CD8-positive, alpha-beta memory T cell (primary cell): ENCODE data around the gene FAM221B. TPM values are rescaled to one million over a fixed set of nuclear protein-coding genes. Genes with fewer than 3 reads are reported as not detected.
A peak's percentile ranks its signal among the peaks of the same experiment; 100 is the strongest.

Experiments used
- CTCF ChIA-PET: fragments of 350-600 bp; sonication (Branson Sonifier 250); formaldehyde crosslinking; loops from one replicate; lab custom pipeline; 2021; ENCODE audit warnings: antibody characterized with exemption; lab: Charles Lee
- POLR2A ChIA-PET: fragments of 350-600 bp; sonication (Branson Sonifier 250); formaldehyde crosslinking; loops from one replicate; lab custom pipeline; 2021; ENCODE audit warnings: antibody characterized with exemption; lab: Charles Lee
- DNase-seq, 5 donors: peaks; one replicate each; pipeline versions ENCODE4 v3.0.0 to v3.0.0-alpha.2; 2020 to 2022; ENCODE audit warnings: mixed read lengths in 1 of 5
- H3K27ac ChIP-seq: one replicate; pipeline ENCODE4 v1.7.0; 2013; ENCODE audit warnings: low read depth, mild to moderate bottlenecking, low read length, moderate library complexity
- H3K27me3 ChIP-seq: 2 replicates; pipeline ENCODE4 v1.7.0; 2013; ENCODE audit warnings: low read length, mild to moderate bottlenecking; ENCODE audit not compliant: insufficient read depth, poor library complexity, severe bottlenecking
- H3K36me3 ChIP-seq: 2 replicates; pipeline ENCODE4 v1.7.0; 2013; ENCODE audit warnings: mild to moderate bottlenecking, low read length, moderate library complexity; ENCODE audit not compliant: insufficient read depth
- H3K4me1 ChIP-seq: 2 replicates; pipeline ENCODE4 v1.7.0; 2013; ENCODE audit warnings: mild to moderate bottlenecking, low read length, moderate library complexity; ENCODE audit not compliant: insufficient read depth
- H3K4me3 ChIP-seq: 2 replicates; pipeline ENCODE4 v1.7.0; 2013; ENCODE audit warnings: mild to moderate bottlenecking, low read length
- H3K9me3 ChIP-seq: 2 replicates; pipeline ENCODE4 v1.7.0; 2013; ENCODE audit warnings: mild to moderate bottlenecking, low read length
- H3K27ac Mint-ChIP-seq, 8 donors: one replicate each; pipeline ENCODE4 v1.8.0; 2020 to 2021; ENCODE audit warnings: mixed read lengths in 8 of 8, mild to moderate bottlenecking in 6 of 8, inconsistent platforms in 3 of 8, moderate library complexity in 3 of 8
- H3K27me3 Mint-ChIP-seq, 2 donors: one replicate each; pipeline ENCODE4 v1.8.0; 2020 to 2021; ENCODE audit warnings: mixed read lengths in 2 of 2, mild to moderate bottlenecking in 1 of 2, moderate library complexity in 1 of 2
- H3K36me3 Mint-ChIP-seq, 3 donors: one replicate each; pipeline ENCODE4 v1.8.0; 2020 to 2021; ENCODE audit warnings: mixed read lengths in 3 of 3, inconsistent platforms in 1 of 3, mild to moderate bottlenecking in 1 of 3
- H3K4me1 Mint-ChIP-seq, 3 donors: one replicate each; pipeline ENCODE4 v1.8.0; 2020 to 2021; ENCODE audit warnings: mixed read lengths in 3 of 3, inconsistent platforms in 1 of 3, mild to moderate bottlenecking in 1 of 3
- H3K4me3 Mint-ChIP-seq, 7 donors: one replicate each; pipeline ENCODE4 v1.8.0; 2020 to 2021; ENCODE audit warnings: mixed read lengths in 7 of 7, mild to moderate bottlenecking in 6 of 7, moderate library complexity in 4 of 7, inconsistent platforms in 2 of 7
- H3K9me3 Mint-ChIP-seq, 5 donors: one replicate each; pipeline ENCODE4 v1.8.0; 2020 to 2022; ENCODE audit warnings: mixed read lengths in 5 of 5, mild to moderate bottlenecking in 3 of 5, moderate library complexity in 2 of 5, inconsistent platforms in 1 of 5
- polyA plus RNA-seq: library from polyadenylated mRNA; unstranded; fragments of 300-500 nt; fragmentation: Illumina TruSeq; gene quantifications from one replicate; pipeline ENCODE4 v1.2.3, GENCODE V29; 2021
- total RNA-seq, 2 experiments: library from RNA; stranded (reverse); gene quantifications; one replicate each; pipeline ENCODE4 v1.2.3, GENCODE V29; 2021

FAM221B gene
- total and polyA plus RNA-seq, 3 experiments from 2014 or later: not detected

DNA sequence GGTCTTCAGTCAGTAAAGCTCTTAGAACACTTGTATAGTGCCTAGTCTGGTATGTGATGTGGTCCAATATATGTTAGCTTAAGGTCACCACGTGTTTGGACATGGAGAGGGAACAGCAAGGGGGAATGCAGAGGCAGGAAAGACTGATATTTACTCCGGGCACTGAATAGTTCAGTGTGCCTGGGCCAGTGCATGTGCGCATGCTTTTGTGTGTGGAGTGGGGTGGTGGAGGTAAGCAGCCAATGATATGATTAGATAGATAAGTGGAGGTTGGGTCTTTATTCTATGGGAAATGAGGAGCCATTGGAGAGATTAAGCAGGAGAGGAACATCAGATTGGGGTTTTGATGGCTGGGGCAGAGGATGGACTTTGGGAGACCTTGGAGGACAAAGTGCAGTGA lies 27.7 kb upstream of the FAM221B start:
- H3K4me1 Mint-ChIP-seq: peaks cover 0 to 6% (median 5%) of the 10 kb centered on the region in 3 donors
- no peaks in the 10 kb centered on the region for H3K36me3 ChIP-seq
- no peak for DNase-seq
- no peak overlapping the region for H3K27ac ChIP-seq
- ChIA-PET CTCF (interaction anchor here (0.7 to 1.4 kb wide), 2 partner anchors 9 to 26 kb away, joined by 3 read pairs; no protein-coding TSS in a partner anchor), POLR2A (no interaction called here)
- H3K4me3 Mint-ChIP-seq: no peak overlapping the region
- no peaks in the 10 kb centered on the region for H3K4me1 ChIP-seq
- H3K27me3 ChIP-seq: no peaks in the 10 kb centered on the region
- H3K36me3 Mint-ChIP-seq: no peaks in the 10 kb centered on the region
- no peaks in the 10 kb centered on the region for H3K9me3 Mint-ChIP-seq
- H3K9me3 ChIP-seq: no peaks in the 10 kb centered on the region
- no peak overlapping the region for H3K4me3 ChIP-seq
- H3K27ac Mint-ChIP-seq: peak overlapping the region in 1 of 8 donors; percentile 10
- H3K27me3 Mint-ChIP-seq: peaks cover 5 to 9% of the 10 kb centered on the region in 2 donors

DNA sequence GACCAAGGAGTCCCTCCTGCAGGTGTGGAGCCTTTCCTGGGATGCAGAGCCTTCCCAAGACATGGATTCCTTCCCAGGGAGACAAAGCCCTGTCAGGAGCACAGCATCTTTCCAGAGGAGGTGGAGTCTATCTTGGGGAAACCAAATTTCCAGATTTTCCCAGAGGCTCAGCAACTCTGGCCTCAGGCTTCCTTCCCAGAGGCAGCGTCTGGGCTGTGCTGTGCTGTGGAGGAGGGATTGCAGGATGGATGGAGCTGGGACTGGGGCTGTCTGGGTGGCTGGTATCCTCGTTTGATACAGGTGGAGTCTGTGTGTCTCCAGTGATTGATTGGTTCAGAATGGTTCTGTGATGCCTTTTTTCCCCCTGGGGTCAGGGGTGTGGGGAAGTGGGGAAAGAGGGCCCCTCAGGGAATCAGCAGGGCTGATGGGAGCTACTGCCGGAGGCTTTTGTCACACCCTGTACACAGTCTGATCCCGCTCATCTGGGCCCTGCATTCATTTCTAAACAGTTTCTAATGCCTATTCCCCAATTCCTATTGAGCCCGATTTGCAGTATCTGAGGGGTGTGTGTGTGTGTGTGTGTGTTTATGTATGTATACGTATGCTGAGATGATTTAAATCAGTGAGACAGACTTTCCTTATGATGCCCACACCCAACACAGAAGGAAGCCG lies 25.7 kb upstream of the FAM221B start:
- Mint-ChIP-seq H3K4me1 (peaks cover 0 to 6% (median 5%) of the 10 kb centered on the region in 3 donors), H3K4me3 (no peak overlapping the region), H3K27me3 (peaks cover 0 to 3% of the 10 kb centered on the region in 2 donors), H3K9me3 (no peaks in the 10 kb centered on the region), H3K36me3 (no peaks in the 10 kb centered on the region), H3K27ac (peak overlapping the region in 1 of 8 donors; percentile 60)
- Histone ChIP-seq H3K27ac (no peak overlapping the region), H3K4me3 (no peak overlapping the region), H3K27me3 (no peaks in the 10 kb centered on the region), H3K36me3 (no peaks in the 10 kb centered on the region), H3K4me1 (no peaks in the 10 kb centered on the region), H3K9me3 (no peaks in the 10 kb centered on the region)
- ChIA-PET POLR2A (no interaction called here), CTCF (no interaction called here)
- no peak for DNase-seq

DNA sequence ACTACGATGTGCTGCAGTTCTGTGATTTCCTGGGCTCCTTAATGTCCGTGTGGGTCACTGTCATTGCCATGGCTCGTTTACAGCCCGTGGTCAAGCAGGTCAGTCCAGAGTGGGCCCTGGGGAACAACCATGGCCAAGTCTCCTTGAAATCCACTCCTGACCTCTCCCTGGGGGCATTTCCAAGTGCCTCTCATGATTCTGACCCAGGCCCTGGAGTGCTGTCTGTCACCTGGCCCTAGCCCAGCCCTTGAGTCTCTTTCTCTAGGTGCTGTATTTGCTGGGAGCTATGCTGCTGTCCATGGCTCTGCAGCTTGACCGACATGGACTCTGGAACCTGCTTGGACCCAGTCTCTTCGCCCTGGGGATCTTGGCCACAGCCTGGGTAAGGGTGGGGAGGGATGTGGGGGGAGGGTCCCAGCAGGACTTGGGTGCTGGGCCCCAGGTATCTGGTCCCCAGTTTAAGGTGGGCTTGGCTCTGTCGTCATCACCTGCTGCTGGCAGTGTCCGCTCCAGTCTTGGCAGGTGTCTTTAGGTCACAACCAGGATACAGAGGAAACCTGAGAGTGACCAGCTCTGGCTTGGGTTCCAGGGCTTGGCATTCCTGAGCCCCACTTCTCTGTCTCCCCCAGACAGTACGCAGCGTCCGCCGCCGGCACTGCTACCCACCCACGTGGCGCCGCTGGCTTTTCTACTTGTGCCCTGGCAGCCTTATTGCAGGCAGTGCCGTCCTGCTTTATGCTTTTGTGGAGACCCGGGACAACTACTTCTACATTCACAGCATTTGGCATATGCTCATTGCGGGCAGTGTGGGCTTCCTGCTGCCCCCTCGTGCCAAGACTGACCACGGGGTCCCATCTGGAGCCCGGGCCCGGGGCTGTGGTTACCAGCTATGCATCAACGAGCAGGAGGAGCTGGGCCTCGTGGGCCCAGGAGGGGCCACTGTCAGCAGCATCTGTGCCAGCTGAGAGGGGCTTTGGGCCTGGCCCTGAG lies 24.6 kb upstream of the FAM221B start:
- Histone ChIP-seq H3K9me3 (no peaks in the 10 kb centered on the region), H3K4me1 (no peaks in the 10 kb centered on the region), H3K4me3 (no peak overlapping the region), H3K36me3 (no peaks in the 10 kb centered on the region), H3K27ac (no peak overlapping the region), H3K27me3 (no peaks in the 10 kb centered on the region)
- no peaks in the 10 kb centered on the region for H3K4me1 Mint-ChIP-seq
- POLR2A ChIA-PET: no interaction called here
- H3K27me3 Mint-ChIP-seq: peaks cover 0 to 2% of the 10 kb centered on the region in 2 donors
- CTCF ChIA-PET: no interaction called here
- DNase-seq: no peak
- H3K36me3 Mint-ChIP-seq: peaks cover 0 to 4% (median 2%) of the 10 kb centered on the region in 3 donors
- H3K27ac Mint-ChIP-seq: no peak overlapping the region
- no peaks in the 10 kb centered on the region for H3K9me3 Mint-ChIP-seq
- H3K4me3 Mint-ChIP-seq: no peak overlapping the region

DNA sequence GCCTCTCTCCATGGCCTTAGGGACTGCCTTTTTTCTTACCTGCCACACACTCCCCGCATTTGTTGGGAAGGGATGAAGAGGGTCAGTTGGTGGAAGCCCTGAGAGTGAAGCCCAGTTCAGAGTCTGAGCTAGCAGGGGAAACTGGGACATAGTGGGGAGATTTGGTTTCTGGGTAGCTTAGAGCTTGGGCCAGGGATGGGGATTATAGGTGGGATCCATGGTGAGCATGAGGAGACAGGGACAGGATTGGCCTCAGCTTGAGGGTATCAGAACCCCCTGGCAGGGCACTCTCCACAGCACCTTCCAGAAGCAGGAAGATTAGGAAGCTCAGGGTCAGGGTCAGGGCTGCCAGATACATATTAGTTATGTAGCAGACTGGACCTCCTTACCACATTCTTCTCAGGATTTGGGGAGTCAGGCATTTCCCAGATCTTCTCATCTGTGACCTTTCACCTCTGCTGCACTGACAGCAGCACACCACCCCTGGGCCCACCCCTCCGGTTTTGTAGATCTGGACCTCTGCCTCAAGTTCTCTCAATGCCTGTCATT lies 23.8 kb upstream of the FAM221B start:
- no peaks in the 10 kb centered on the region for H3K36me3 ChIP-seq
- H3K27me3 ChIP-seq: no peaks in the 10 kb centered on the region
- H3K9me3 ChIP-seq: no peaks in the 10 kb centered on the region
- Mint-ChIP-seq H3K4me1 (peaks cover 0 to 1% (median 0%) of the 10 kb centered on the region in 3 donors), H3K4me3 (no peak overlapping the region), H3K27ac (no peak overlapping the region), H3K36me3 (peaks cover 3 to 11% (median 4%) of the 10 kb centered on the region in 3 donors), H3K27me3 (peaks cover 0 to 2% of the 10 kb centered on the region in 2 donors), H3K9me3 (no peaks in the 10 kb centered on the region)
- CTCF ChIA-PET: interaction anchor here (1.4 to 2.1 kb wide), 2 partner anchors 26 to 30 kb away, joined by 5 to 6 read pairs; no protein-coding TSS in a partner anchor
- no peaks in the 10 kb centered on the region for H3K4me1 ChIP-seq
- H3K4me3 ChIP-seq: no peak overlapping the region
- H3K27ac ChIP-seq: no peak overlapping the region
- POLR2A ChIA-PET: no interaction called here
- DNase-seq: no peak

DNA sequence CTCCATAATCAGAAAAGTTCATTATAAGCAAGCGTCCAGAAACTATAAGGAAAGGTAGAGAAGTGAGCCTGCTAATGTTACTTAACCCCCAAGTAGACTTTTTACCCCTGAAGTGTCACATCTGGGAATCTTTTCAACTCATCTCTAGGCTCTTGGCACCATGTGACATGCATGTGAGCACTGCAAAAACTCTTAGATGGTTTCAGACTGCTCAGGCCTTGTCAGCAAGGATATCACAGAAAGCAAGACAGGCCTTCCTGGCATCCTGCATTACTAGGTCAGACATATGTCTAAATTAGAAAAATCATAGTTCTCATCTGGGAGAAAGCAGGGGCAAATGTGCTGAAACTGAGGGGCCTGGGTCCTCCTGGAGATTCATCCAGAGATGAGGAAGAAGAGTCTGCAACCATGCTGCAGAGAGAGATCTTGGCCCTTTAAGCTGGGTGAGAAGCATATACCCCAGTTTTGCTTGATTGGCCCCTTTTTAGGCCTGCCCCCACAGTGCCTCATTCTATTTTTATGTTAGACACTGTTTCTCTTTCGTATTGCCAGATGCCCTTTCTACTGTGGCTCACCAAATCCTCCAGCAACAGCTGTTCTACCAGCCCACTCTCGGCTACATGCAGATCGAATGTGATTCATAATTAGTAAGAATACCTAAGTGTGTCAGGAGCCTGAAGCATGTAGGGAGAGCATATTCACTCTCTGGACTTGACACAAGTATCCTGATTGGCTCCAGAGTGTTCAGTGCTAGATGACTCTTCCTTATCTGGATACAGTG lies 19.4 kb upstream of the FAM221B start:
- ChIA-PET CTCF (interaction anchor here (1.2 kb wide), 1 partner anchor 9 kb away, joined by 3 read pairs; no protein-coding TSS in a partner anchor), POLR2A (no interaction called here)
- Histone ChIP-seq H3K36me3 (no peaks in the 10 kb centered on the region), H3K9me3 (no peaks in the 10 kb centered on the region), H3K27me3 (no peaks in the 10 kb centered on the region), H3K4me3 (no peak overlapping the region), H3K27ac (no peak overlapping the region), H3K4me1 (peaks cover 18% of the 10 kb centered on the region)
- DNase-seq: no peak
- H3K4me1 Mint-ChIP-seq: peaks cover 16 to 17% (median 16%) of the 10 kb centered on the region in 3 donors
- H3K27ac Mint-ChIP-seq: peak overlapping the region in 2 of 8 donors; percentile 7 to 14
- H3K9me3 Mint-ChIP-seq: no peaks in the 10 kb centered on the region
- no peaks in the 10 kb centered on the region for H3K27me3 Mint-ChIP-seq
- H3K4me3 Mint-ChIP-seq: no peak overlapping the region
- peaks cover 5 to 17% (median 6%) of the 10 kb centered on the region in 3 donors for H3K36me3 Mint-ChIP-seq

DNA sequence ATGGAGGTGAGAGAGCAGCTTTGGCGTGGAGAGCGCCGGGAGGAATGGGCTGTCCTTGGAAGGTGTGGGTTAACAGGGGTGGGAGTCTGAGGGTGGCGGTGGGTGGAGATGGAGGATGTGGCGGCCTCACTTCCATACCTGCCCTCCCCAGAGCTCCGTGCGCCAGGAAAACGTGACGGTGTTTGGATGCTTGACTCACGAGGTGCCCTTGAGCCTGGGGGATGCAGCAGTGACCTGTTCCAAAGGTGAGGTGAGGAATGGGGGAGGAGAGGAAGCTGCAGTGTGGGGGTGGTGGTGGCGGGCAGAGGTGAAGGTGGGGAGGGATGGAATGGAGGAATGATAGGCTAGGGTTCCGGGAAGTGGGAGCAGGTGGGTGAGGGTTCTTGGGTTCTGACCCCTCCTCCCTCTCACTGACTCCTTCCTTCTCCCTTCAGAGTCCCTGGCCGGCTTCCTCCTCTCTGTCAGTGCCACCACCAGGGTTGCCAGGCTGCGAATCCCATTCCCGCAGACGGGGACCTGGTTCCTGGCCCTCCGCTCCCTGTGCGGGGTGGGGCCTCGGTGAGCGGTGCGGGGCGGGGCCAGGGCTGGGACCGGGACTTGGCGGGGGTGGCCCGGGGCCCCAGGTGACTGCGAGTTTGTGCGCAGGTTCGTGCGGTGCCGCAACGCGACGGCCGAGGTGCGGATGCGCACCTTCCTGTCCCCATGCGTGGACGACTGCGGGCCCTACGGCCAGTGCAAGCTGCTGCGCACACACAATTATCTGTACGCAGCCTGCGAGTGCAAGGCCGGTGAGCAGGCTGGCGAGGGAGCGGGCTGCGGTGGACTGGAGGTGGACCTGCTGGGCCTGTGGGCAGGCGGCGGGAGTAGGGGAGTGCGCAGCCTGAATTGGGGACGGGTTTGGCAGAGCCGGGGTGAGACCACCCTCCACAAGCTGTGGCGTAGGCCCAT lies 17.6 kb upstream of the FAM221B start:
- Histone ChIP-seq H3K27me3 (no peaks in the 10 kb centered on the region), H3K36me3 (no peaks in the 10 kb centered on the region), H3K4me3 (no peak overlapping the region), H3K9me3 (no peaks in the 10 kb centered on the region), H3K4me1 (peaks cover 18% of the 10 kb centered on the region), H3K27ac (no peak overlapping the region)
- Mint-ChIP-seq H3K9me3 (no peaks in the 10 kb centered on the region), H3K27me3 (no peaks in the 10 kb centered on the region), H3K4me1 (peaks cover 16 to 17% (median 16%) of the 10 kb centered on the region in 3 donors), H3K4me3 (no peak overlapping the region), H3K27ac (peak overlapping the region in 2 of 8 donors; percentile 29 to 78), H3K36me3 (peaks cover 5 to 17% (median 6%) of the 10 kb centered on the region in 3 donors)
- ChIA-PET POLR2A (no interaction called here), CTCF (interaction anchor here (1.0 to 1.2 kb wide), 2 partner anchors 11 to 12 kb away, joined by 3 to 4 read pairs; no protein-coding TSS in a partner anchor)
- DNase-seq: no peak
